Parathyroid adenoma (tissue), 2 donors: ENCODE measurements around the gene SH3GLB1.

ENCODE experiments used
- H2AFZ ChIP-seq: fragments of 300-600 bp; sonication (generic); one replicate; pipeline ENCODE4 v1.7.0; 2017; ENCODE audit warnings: antibody characterized with exemption, mild to moderate bottlenecking
- H3K27ac ChIP-seq: fragments of 300-600 bp; sonication (generic); one replicate; pipeline ENCODE4 v1.7.0; 2017
- H3K27me3 ChIP-seq: fragments of 300-600 bp; sonication (generic); one replicate; pipeline ENCODE4 v1.7.0; 2017; ENCODE audit warnings: low read length; ENCODE audit not compliant: control insufficient read depth, insufficient read depth
- H3K36me3 ChIP-seq: fragments of 300-600 bp; sonication (generic); one replicate; pipeline ENCODE4 v1.7.0; 2017; ENCODE audit warnings: low read length; ENCODE audit not compliant: control insufficient read depth, insufficient read depth
- H3K4me1 ChIP-seq: fragments of 300-600 bp; sonication (generic); one replicate; pipeline ENCODE4 v1.7.0; 2017; ENCODE audit warnings: control low read depth
- H3K4me2 ChIP-seq: fragments of 300-600 bp; sonication (generic); one replicate; pipeline ENCODE4 v1.7.0; 2017; ENCODE audit warnings: low read length
- H3K4me3 ChIP-seq: fragments of 300-600 bp; sonication (generic); one replicate; pipeline ENCODE4 v1.7.0; 2017; ENCODE audit warnings: low read depth, low read length
- H3K79me2 ChIP-seq: fragments of 300-600 bp; sonication (generic); one replicate; pipeline ENCODE4 v1.7.0; 2017; ENCODE audit warnings: control low read depth
- H3K9ac ChIP-seq: fragments of 300-600 bp; sonication (generic); one replicate; pipeline ENCODE4 v1.7.0; 2017; ENCODE audit warnings: mild to moderate bottlenecking
- H3K9me3 ChIP-seq: fragments of 300-600 bp; sonication (generic); one replicate; pipeline ENCODE4 v1.7.0; 2017; ENCODE audit warnings: low read length; ENCODE audit not compliant: control insufficient read depth
- TF ChIP-seq, protein P1 (sequence below): fragments of 300-600 bp; sonication (generic); IDR thresholded peaks from one replicate; pipeline ENCODE4 v1.7.0; 2017; ENCODE audit warnings: antibody characterized with exemption, mild to moderate bottlenecking
- donor health status: primary hyperparathyroidism.

The SH3GLB1 gene

DNA sequence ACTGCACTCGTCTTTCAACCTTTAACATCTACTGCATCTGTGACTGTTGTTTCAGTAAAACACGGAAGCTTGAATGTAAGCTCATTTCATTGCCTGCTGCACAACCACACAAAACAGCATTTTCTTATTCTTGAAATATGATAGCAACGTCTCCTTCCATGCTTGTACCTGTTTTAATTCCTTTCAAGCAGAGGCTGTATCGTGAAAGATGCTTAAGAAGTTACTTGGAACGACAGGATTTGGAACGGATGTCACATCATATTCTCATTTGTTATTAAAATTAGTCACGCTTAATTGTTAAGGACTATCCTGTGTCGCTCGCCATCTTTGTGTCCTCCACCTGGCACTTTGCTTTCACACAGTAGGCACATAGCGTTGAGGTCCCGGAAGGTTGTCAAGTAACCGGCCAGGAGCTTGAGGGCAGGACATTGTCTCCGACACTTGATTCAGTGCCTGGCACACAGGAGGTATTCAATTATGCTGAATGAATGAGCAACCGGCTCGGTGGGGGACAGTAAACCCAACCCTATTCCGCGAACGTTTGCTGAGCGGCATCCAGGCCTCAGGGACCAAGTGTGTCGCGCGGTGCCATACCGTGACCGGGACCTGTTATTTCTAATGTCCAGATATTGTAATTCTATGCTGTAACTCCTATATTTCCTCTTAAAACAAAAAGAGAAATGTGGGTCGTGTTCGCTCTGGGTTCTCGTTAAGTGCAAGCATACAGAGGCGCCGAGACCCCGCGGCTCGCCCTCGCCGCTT lies 499 bp upstream of the SH3GLB1 start:
- Histone ChIP-seq H3K4me1 (peaks cover 4% of the 10 kb centered on the region), H2AFZ (peak overlapping the region; percentile 95), H3K79me2 (peaks cover 10% of the 10 kb centered on the region), H3K4me2 (peak overlapping the region; percentile 88), H3K4me3 (peak overlapping the region; percentile 74), H3K9ac (no peak overlapping the region), H3K27me3 (no peaks in the 10 kb centered on the region), H3K27ac (peak overlapping the region; percentile 93), H3K36me3 (no peaks in the 10 kb centered on the region), H3K9me3 (no peaks in the 10 kb centered on the region)
- TF ChIP-seq, protein P1, sequence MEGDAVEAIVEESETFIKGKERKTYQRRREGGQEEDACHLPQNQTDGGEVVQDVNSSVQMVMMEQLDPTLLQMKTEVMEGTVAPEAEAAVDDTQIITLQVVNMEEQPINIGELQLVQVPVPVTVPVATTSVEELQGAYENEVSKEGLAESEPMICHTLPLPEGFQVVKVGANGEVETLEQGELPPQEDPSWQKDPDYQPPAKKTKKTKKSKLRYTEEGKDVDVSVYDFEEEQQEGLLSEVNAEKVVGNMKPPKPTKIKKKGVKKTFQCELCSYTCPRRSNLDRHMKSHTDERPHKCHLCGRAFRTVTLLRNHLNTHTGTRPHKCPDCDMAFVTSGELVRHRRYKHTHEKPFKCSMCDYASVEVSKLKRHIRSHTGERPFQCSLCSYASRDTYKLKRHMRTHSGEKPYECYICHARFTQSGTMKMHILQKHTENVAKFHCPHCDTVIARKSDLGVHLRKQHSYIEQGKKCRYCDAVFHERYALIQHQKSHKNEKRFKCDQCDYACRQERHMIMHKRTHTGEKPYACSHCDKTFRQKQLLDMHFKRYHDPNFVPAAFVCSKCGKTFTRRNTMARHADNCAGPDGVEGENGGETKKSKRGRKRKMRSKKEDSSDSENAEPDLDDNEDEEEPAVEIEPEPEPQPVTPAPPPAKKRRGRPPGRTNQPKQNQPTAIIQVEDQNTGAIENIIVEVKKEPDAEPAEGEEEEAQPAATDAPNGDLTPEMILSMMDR: no peak

- H2AFZ ChIP-seq: peak overlapping the region; percentile 95
- peak overlapping the region; percentile 74 for H3K4me3 ChIP-seq
- peak overlapping the region; percentile 93 for H3K27ac ChIP-seq
- H3K9ac ChIP-seq: peak overlapping the region; percentile 87
- no peaks in the 10 kb centered on the region for H3K27me3 ChIP-seq
- TF ChIP-seq, protein P1: no peak
- H3K36me3 ChIP-seq: no peaks in the 10 kb centered on the region
- H3K9me3 ChIP-seq: no peaks in the 10 kb centered on the region
- peak overlapping the region; percentile 88 for H3K4me2 ChIP-seq
- H3K79me2 ChIP-seq: peaks cover 10% of the 10 kb centered on the region
- peaks cover 4% of the 10 kb centered on the region for H3K4me1 ChIP-seq
Observed at GRCh38 chr1:86704972-86705664, 742 bp downstream of the SH3GLB1 start.

DNA sequence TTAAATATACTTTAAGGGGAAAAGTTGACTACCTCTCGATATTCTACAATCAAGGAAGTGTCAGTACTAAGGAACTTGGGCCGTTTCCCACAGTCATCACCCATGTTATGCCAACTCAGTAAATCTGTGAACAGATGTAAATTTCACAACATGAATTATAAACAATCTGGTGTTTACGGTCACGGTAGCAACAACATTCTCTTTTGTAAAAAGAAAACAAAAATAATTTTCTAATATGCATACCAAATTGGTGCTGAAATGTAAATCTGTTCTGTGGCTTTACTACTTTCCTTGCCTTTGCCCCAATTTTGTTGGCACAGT lies 1.2 kb downstream of the SH3GLB1 start:
- Histone ChIP-seq H3K27me3 (no peaks in the 10 kb centered on the region), H3K4me1 (peaks cover 4% of the 10 kb centered on the region), H3K27ac (peak overlapping the region; percentile 93), H2AFZ (peak overlapping the region; percentile 95), H3K79me2 (peaks cover 15% of the 10 kb centered on the region), H3K4me3 (peak overlapping the region; percentile 74), H3K9me3 (no peaks in the 10 kb centered on the region), H3K36me3 (no peaks in the 10 kb centered on the region), H3K9ac (peak overlapping the region; percentile 87), H3K4me2 (peak overlapping the region; percentile 88)
- TF ChIP-seq, protein P1: no peak

DNA sequence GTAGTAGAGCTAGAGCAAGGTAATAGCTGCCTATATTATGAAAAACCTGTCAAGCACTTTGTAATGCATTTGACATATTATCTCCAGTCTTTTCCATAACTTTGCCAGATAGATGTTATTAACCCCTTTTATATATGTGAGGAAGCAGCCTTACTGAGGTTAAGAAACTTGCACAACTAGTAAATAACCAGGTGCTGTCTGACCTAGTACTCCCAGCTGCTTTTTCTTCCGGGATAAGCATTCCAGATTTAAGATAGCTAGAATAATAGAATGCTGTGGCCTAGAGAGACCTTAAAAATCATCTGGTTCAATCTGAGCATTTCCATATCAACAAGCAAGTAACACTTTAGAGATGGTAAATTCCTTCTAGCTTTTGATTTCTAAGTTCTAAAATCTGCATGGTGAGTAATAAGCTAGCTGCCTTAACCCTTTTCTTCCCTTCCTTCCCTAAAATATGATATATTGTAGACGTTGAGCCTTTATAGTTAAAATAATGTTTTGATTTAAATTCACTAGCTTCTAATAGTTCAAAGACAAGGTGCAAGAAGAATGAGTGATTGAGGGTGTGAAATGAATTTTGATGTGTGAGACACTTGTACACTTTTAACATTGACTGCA lies 1.8 kb downstream of the SH3GLB1 start:
- Histone ChIP-seq H3K27ac (peak overlapping the region; percentile 93), H3K27me3 (no peaks in the 10 kb centered on the region), H3K4me1 (peaks cover 4% of the 10 kb centered on the region), H3K4me3 (peak overlapping the region; percentile 74), H3K79me2 (peaks cover 16% of the 10 kb centered on the region), H3K9me3 (no peaks in the 10 kb centered on the region), H3K9ac (no peak overlapping the region), H3K36me3 (no peaks in the 10 kb centered on the region), H3K4me2 (peak overlapping the region; percentile 88), H2AFZ (no peak overlapping the region)
- TF ChIP-seq, protein P1: no peak
